Measurements from ENCODE around the gene RNF144A. TPM values are rescaled to one million over a fixed set of nuclear protein-coding genes. Genes with fewer than 3 reads are reported as not detected.
A peak's percentile ranks its signal among the peaks of the same experiment; 100 is the strongest.

Gene RNF144A
- total RNA-seq, 1 experiment from 2014 or later, result 13.6 TPM

DNA sequence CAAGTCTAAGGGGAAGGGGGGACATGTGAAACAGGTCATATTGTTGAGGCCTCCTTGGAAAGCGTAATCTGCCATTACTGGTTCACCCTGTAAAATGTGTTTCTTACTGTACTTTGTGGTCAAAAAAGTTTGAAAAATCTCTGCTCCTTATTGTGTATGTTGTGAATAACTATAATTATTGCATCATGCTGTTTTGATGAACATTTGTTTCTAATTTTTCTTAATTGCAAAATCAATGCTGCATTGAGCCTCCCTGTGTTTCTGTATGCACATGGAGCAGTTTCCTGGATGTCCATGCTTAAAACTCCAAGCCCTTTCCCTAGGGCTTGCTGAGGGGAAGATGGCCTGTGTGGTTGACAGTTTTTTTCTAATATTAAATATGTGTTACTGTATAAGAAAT, 158.6 kb downstream of the RNF144A start:
- BruUV-seq (replicated peaks), result no TSS peak
- CTCF ChIA-PET, result no interaction called here

DNA sequence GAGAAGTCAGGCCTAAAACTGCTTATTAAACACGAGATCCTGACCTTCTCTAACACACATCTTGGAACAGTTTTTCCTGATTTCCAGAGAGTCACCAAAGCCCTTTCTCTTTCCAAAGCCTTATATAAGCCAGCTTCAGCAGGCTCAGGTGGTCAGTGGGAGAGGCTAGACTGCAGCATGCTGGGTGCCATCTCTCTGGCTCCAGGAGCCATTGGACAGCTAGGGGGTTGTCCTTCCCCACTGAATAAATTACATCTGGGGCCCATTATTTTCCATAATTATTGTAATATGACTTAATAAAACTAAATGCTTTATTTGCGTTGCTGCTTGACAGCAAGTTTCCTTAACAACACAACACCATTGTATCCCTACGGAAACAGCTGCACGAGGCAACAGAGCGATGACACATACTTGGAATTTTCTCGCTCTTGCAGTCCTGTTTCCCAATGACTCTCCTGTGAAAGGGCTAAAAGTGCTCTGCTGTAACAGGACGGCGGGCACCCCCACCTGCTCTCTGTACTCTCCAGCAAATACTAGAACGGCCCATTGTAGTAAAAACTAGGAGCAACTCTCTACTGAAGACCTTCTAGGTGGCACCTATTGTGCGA, 160.6 kb downstream of the RNF144A start:
- H3K27ac ChIP-seq (ENCODE audit: low read depth, low read length, poor library complexity, severe bottlenecking), result no peak overlapping the region
- H3K36me3 ChIP-seq (ENCODE audit: insufficient read depth, low read length, poor library complexity, severe bottlenecking), result no peaks in the 10 kb centered on the region
- H3K27me3 ChIP-seq (replicated peaks; ENCODE audit: insufficient read depth, low read depth, low read length, poor library complexity), result no peaks in the 10 kb centered on the region
- intact Hi-C loops (cut with micrococcal nuclease; ENCODE audit: unreplicated experiment), result no loop called here
- CTCF ChIA-PET, result no interaction called here
- BruUV-seq (replicated peaks), result no TSS peak
- no peak for TF ChIP-seq EZH2 (IDR thresholded peaks at IDR 0.05; ENCODE audit: borderline replicate concordance, low read depth, low read length, poor library complexity, severe bottlenecking)
- TF ChIP-seq, protein P1, sequence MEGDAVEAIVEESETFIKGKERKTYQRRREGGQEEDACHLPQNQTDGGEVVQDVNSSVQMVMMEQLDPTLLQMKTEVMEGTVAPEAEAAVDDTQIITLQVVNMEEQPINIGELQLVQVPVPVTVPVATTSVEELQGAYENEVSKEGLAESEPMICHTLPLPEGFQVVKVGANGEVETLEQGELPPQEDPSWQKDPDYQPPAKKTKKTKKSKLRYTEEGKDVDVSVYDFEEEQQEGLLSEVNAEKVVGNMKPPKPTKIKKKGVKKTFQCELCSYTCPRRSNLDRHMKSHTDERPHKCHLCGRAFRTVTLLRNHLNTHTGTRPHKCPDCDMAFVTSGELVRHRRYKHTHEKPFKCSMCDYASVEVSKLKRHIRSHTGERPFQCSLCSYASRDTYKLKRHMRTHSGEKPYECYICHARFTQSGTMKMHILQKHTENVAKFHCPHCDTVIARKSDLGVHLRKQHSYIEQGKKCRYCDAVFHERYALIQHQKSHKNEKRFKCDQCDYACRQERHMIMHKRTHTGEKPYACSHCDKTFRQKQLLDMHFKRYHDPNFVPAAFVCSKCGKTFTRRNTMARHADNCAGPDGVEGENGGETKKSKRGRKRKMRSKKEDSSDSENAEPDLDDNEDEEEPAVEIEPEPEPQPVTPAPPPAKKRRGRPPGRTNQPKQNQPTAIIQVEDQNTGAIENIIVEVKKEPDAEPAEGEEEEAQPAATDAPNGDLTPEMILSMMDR (conservative IDR thresholded peaks at IDR 0.05; ENCODE audit: low read depth, low read length), result no peak
- H3K4me1 ChIP-seq (ENCODE audit: insufficient read depth, low read length, poor library complexity, severe bottlenecking), result no peaks in the 10 kb centered on the region
- POLR2A ChIA-PET (ENCODE audit: low non-redundant PET), result no interaction called here
- H3K9me3 ChIP-seq (ENCODE audit: low read depth, low read length, poor library complexity, severe bottlenecking), result no peaks in the 10 kb centered on the region
- no peak for DNase-seq (ENCODE audit: low spot score)
- H3K4me3 ChIP-seq (ENCODE audit: low read depth, low read length, poor library complexity, severe bottlenecking), result no peak overlapping the region

More for the DNA sequence above, 158.6 kb downstream of the RNF144A start:
- no peak for DNase-seq (ENCODE audit: low spot score)
- Histone ChIP-seq H3K9me3 (ENCODE audit: low read depth, low read length, poor library complexity, severe bottlenecking) (no peaks in the 10 kb centered on the region), H3K36me3 (ENCODE audit: insufficient read depth, low read length, poor library complexity, severe bottlenecking) (no peaks in the 10 kb centered on the region), H3K27ac (ENCODE audit: low read depth, low read length, poor library complexity, severe bottlenecking) (no peak overlapping the region), H3K27me3 (replicated peaks; ENCODE audit: insufficient read depth, low read depth, low read length, poor library complexity) (no peaks in the 10 kb centered on the region), H3K4me3 (ENCODE audit: low read depth, low read length, poor library complexity, severe bottlenecking) (no peak overlapping the region), H3K4me1 (ENCODE audit: insufficient read depth, low read length, poor library complexity, severe bottlenecking) (no peaks in the 10 kb centered on the region)
- POLR2A ChIA-PET (ENCODE audit: low non-redundant PET), result no interaction called here
- no peak for TF ChIP-seq EZH2 (IDR thresholded peaks at IDR 0.05; ENCODE audit: borderline replicate concordance, low read depth, low read length, poor library complexity, severe bottlenecking)
- TF ChIP-seq, protein P1 (conservative IDR thresholded peaks at IDR 0.05; ENCODE audit: low read depth, low read length), result no peak
- intact Hi-C loops (cut with micrococcal nuclease; ENCODE audit: unreplicated experiment), result no loop called here

DNA sequence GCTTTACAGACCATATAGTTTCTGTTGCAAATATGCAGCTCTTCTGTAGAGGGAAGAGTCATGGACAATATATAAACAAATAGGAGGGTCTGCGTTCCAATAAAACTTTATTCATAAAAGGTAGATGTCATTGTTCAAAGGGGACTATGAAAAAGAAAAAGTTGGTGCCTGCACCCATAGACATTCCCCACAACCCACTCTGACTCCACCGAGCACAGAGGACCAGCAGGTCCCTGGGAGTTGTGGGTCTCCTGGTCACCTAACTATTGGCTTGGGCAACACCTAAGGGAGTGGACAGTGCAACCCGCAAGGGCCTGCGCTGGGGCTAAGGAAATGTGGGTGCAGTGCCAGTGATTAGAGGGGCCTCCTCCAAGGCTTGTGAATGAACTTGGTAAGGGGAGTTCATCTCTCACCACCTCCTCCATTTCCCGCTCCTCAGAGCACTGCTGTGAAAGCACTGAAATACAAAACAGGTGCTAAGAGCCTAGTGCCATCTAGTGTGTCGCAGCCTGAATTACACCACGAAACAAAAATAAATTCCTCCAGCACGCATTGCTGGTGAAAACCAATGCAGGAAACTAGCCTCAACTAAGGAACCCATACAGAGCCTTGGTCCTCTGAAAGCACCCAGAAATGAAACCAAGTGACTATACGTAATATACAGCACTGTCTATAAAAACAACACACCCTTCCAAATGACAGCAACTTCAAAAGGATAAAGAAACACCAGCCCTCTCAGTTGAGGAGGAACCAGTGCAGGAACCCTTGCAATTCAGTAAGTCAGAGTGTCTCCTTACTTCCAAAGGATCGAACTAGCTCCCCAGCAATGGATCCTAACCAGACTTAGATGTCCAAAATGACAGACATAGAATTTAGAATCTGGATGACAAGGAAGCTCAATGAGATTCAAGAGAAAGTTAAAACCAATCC, 166.6 kb downstream of the RNF144A start:
- Histone ChIP-seq H3K4me1 (ENCODE audit: insufficient read depth, low read length, poor library complexity, severe bottlenecking) (no peaks in the 10 kb centered on the region), H3K4me3 (ENCODE audit: low read depth, low read length, poor library complexity, severe bottlenecking) (no peak overlapping the region), H3K36me3 (ENCODE audit: insufficient read depth, low read length, poor library complexity, severe bottlenecking) (no peaks in the 10 kb centered on the region), H3K27me3 (replicated peaks; ENCODE audit: insufficient read depth, low read depth, low read length, poor library complexity) (no peaks in the 10 kb centered on the region), H3K27ac (ENCODE audit: low read depth, low read length, poor library complexity, severe bottlenecking) (no peak overlapping the region), H3K9me3 (ENCODE audit: low read depth, low read length, poor library complexity, severe bottlenecking) (peaks cover 4% of the 10 kb centered on the region)
- CTCF ChIA-PET, result no interaction called here
- intact Hi-C loops (cut with micrococcal nuclease; ENCODE audit: unreplicated experiment), result loop anchor here (1.0 to 5.0 kb wide), 2 partner anchors 42 to 187 kb away; no protein-coding TSS in a partner anchor
- no peak for TF ChIP-seq EZH2 (IDR thresholded peaks at IDR 0.05; ENCODE audit: borderline replicate concordance, low read depth, low read length, poor library complexity, severe bottlenecking)
- TF ChIP-seq, protein P1 (conservative IDR thresholded peaks at IDR 0.05; ENCODE audit: low read depth, low read length), result peak; percentile 72
- peak; percentile 73 for DNase-seq (ENCODE audit: low spot score)
- POLR2A ChIA-PET (ENCODE audit: low non-redundant PET), result no interaction called here
- BruUV-seq (replicated peaks), result no TSS peak

Data from A673 (cell line).